ENCODE results near the gene PLA2G12A.

Gene PLA2G12A

GRCh38 chr4:109676886-109677285 lies 53.0 kb downstream of the PLA2G12A start:
- DNase-seq, result no peak

DNA sequence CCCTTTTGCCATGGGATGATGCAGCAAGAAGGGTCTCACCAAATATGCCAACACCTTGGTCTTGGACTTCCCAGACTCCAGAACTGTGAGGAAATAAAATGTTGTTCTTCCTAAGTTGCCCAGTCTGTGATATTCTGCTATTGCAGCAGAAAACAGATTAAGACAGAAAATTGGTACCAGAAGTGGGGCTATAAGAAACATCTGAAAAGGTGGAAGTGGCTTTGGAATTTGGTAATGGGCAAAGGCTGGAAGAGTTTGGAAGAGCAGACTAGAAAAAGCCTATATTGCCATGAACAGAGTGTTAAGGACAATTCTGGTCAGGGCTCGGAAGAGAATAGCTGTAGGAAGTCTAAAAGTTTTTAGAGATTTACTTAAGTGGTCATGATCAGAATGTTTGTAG lies 54.0 kb downstream of the PLA2G12A start:
- no peak for DNase-seq

DNA sequence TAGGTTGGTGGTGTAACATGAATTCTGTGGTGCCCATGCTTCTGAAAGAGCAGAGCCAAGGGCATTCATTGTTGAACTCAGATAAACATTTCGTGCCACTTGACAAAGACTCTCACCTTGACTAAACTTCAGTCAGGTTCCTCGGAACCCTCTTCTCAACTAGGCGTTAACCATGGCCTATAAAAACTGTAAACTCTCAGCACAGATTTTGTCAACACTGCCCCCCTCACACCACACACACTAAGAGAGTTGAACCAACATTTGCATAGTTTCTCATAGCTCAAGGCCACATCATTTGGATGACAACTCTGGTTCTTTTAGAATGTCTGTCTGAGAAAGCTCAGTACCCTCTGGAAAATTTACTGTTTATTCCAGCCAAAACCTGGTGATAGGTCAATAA lies 54.7 kb downstream of the PLA2G12A start:
- DNase-seq, result no peak

GRCh38 chr4:109673303-109673702 lies 56.6 kb downstream of the PLA2G12A start:
- no peak for DNase-seq

DNA sequence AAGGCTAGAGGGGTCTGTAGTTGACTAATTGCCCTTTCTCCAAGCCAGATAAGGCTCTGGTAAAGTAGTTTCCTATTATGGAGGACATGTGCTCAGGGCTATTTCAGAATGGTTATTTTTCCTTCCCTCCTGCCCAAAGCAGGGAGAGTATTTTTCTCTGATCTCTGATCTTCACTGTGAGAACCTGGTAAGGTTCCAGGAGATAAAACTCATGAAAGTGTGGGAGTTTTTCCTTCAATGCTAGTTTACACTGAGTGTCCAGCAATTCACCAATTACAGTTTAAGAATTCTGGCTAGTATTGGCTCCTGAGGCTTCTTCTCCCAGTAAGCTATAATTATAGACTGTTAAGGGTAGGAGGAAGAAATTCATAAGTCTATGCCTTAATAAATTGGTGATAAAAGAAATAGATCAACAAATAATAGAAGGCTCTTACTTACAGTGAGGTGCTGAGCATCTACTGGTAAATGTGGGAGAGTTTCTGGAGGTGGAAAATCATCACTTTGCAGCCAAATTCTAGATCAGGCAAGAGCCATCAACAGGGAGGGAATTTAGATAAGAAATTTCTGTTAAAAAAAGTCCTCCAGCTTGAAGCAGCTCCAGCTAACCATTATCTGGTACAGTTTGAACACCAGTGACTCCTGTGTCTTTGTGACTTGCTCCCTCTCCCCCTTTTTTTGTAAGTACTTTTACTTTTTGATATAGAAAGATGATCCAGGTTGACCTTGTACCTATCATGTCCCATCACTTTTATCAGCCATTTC lies 57.5 kb downstream of the PLA2G12A start:
- DNase-seq, result no peak

- DNase-seq, result no peak
Measured at GRCh38 chr4:109671350-109671749, 58.5 kb downstream of the PLA2G12A start.

DNA sequence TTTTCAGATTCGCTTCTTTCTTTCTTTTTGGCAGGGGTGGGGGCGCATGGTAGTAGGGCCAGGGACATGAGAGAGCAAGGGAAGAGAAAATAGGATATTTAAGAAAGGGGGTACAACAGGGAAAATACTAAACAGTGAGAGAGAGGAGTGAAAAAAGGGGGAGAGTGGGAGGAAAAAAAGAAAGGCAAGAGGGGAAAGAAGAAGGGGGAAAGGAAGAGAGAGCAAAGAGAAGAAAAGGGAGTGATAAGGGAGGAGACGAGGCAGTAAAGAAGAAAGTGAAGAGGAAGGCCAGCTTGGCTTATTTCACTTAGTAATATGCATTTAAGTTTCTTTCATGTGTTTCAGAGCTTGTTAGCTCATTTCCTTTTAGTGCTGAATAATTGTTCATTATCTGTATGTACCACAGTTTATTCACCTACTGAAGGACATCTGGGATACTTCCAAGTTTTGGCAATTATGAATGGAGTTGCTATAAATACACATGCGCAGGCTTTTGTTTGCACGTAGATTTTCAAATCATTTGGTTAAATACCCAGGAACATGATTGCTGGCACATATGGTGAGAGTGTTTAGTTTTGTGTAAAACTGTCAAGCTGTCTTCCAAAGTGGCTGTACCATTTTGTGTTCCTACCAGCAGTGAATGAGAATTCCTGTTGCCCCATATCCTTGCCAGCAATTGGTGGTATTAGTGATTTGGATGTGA lies 63.9 kb downstream of the PLA2G12A start:
- DNase-seq, result no peak

GRCh38 chr4:109662771-109663170 lies 67.1 kb downstream of the PLA2G12A start:
- DNase-seq, result no peak

DNA sequence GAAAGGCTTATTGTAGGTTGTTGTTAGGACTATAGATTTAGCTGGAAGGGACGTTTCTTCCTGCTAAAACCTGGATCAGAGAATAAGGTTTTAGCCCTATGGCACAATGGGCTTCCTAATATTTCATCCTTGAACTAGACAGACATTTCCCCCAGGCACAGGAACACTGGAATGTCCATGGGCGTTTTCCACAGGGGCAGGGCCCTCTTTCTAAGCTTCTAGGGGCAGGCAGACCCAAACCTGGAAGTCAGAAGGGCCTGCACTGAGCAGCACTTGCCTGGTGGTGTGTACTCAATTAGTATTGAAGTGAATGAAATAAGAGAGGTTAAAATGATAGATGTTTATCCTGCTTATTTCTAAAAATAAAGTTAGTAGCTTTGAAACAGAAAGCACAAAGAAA lies 67.8 kb downstream of the PLA2G12A start:
- DNase-seq, result no peak
